Activated CD8-positive, alpha-beta T cell treated with anti-CD3 and anti-CD28 coated beads, Interleukin-2, amount 10 ng/mL, durations not matched to agents 7 days and 5 days (primary cell): ENCODE results near the gene ZNF341. TPM values are rescaled to one million over a fixed set of nuclear protein-coding genes. Genes with fewer than 3 reads are reported as not detected.
"Not testable (repeated sequence)": the region's sequence is repeated elsewhere in the genome, so short reads cannot be mapped to it uniquely, and the experiment has no call there.

Source experiments
- ATAC-seq: fragments of 150-1000 bp; cut with Tn5 transposase; one replicate; pipeline ENCODE4 v1.10.0; 2021; ENCODE audit warnings: moderate library complexity
- CTCF ChIA-PET: fragments of 350-600 bp; sonication (Branson Sonifier 250); formaldehyde crosslinking; loops from one replicate; lab custom pipeline; 2021; ENCODE audit warnings: antibody characterized with exemption; lab: Charles Lee
- POLR2A ChIA-PET: fragments of 350-600 bp; sonication (Branson Sonifier 250); formaldehyde crosslinking; loops from one replicate; lab custom pipeline; 2021; ENCODE audit warnings: antibody characterized with exemption; lab: Charles Lee
- DNase-seq: peaks from one replicate; pipeline ENCODE4 v3.0.0-alpha.2; 2020
- H3K27ac Mint-ChIP-seq: one replicate; pipeline ENCODE4 v1.8.0; 2021; ENCODE audit warnings: mild to moderate bottlenecking, mixed read lengths
- H3K27me3 Mint-ChIP-seq: one replicate; pipeline ENCODE4 v1.8.0; 2021; ENCODE audit warnings: low read depth, mixed read lengths
- H3K36me3 Mint-ChIP-seq: one replicate; pipeline ENCODE4 v1.8.0; 2021; ENCODE audit warnings: low read depth, mixed read lengths
- H3K4me1 Mint-ChIP-seq: one replicate; pipeline ENCODE4 v1.8.0; 2021; ENCODE audit warnings: low read depth, mixed read lengths
- H3K4me3 Mint-ChIP-seq: one replicate; pipeline ENCODE4 v1.8.0; 2021; ENCODE audit warnings: mild to moderate bottlenecking, mixed read lengths
- H3K9me3 Mint-ChIP-seq: one replicate; pipeline ENCODE4 v1.8.0; 2022; ENCODE audit warnings: mixed read lengths; ENCODE audit not compliant: insufficient read depth
- total RNA-seq, 2 experiments: library from RNA; stranded (reverse); gene quantifications; one replicate each; pipeline ENCODE4 v1.2.3, GENCODE V29; 2021

The ZNF341 gene
- total RNA-seq, 2 experiments from 2014 or later, result 4.7 to 5.2 TPM

GRCh38 chr20:33755936-33756490, 24.2 kb downstream of the ZNF341 start:
- H3K4me3 Mint-ChIP-seq, H3K9me3 Mint-ChIP-seq, POLR2A ChIA-PET, H3K27me3 Mint-ChIP-seq: not testable (repeated sequence)
- DNase-seq (peak; percentile 59), ATAC-seq (peak; percentile 88)
- CTCF ChIA-PET, result interaction anchor here (0.8 to 1.4 kb wide), 4 partner anchors 17 to 159 kb away, joined by 3 to 4 read pairs (median 4); partner anchors contain the start of gene ZNF341
- Mint-ChIP-seq H3K36me3 (peaks cover 29% of the 10 kb centered on the region), H3K27ac (peak overlapping the region; percentile 82), H3K4me1 (peaks cover 14% of the 10 kb centered on the region)

- Mint-ChIP-seq H3K4me1 (peaks cover 14% of the 10 kb centered on the region), H3K36me3 (peaks cover 28% of the 10 kb centered on the region), H3K27me3 (no peaks in the 10 kb centered on the region), H3K4me3 (no peak overlapping the region), H3K27ac (no peak overlapping the region), H3K9me3 (no peaks in the 10 kb centered on the region)
- CTCF ChIA-PET, result interaction anchor here (1.0 kb wide), 2 partner anchors 35 to 158 kb away, joined by 4 read pairs; no protein-coding TSS in a partner anchor
- DNase-seq, result no peak
- POLR2A ChIA-PET, result interaction anchor here (0.9 kb wide), 1 partner anchor 354 kb away, joined by 3 read pairs; no protein-coding TSS in a partner anchor
- no peak for ATAC-seq
These were observed 25.2 kb downstream of the ZNF341 start for GRCh38 chr20:33757046-33757445.

GRCh38 chr20:33757458-33757857, 25.7 kb downstream of the ZNF341 start:
- POLR2A ChIA-PET, result interaction anchor here (0.9 kb wide), 1 partner anchor 354 kb away, joined by 3 read pairs; no protein-coding TSS in a partner anchor
- no peak overlapping the region for H3K4me3 Mint-ChIP-seq
- peaks cover 14% of the 10 kb centered on the region for H3K4me1 Mint-ChIP-seq
- H3K9me3 Mint-ChIP-seq, result no peaks in the 10 kb centered on the region
- DNase-seq (no peak), ATAC-seq (no peak)
- H3K27ac Mint-ChIP-seq, result no peak overlapping the region
- peaks cover 25% of the 10 kb centered on the region for H3K36me3 Mint-ChIP-seq
- H3K27me3 Mint-ChIP-seq, result no peaks in the 10 kb centered on the region
- CTCF ChIA-PET, result interaction anchor here (0.6 kb wide), 1 partner anchor 116 kb away, joined by 3 read pairs; no protein-coding TSS in a partner anchor

GRCh38 chr20:33761698-33762250, 30.0 kb downstream of the ZNF341 start:
- H3K27me3 Mint-ChIP-seq, result no peaks in the 10 kb centered on the region
- H3K27ac Mint-ChIP-seq, result no peak overlapping the region
- ChIA-PET POLR2A (no interaction called here), CTCF (interaction anchor here (0.6 kb wide), 1 partner anchor 165 kb away, joined by 3 read pairs; no protein-coding TSS in a partner anchor)
- H3K9me3 Mint-ChIP-seq, result no peaks in the 10 kb centered on the region
- DNase-seq (no peak), ATAC-seq (no peak)
- H3K36me3 Mint-ChIP-seq, result peaks cover 19% of the 10 kb centered on the region
- no peak overlapping the region for H3K4me3 Mint-ChIP-seq
- peaks cover under 1% of the 10 kb centered on the region for H3K4me1 Mint-ChIP-seq

GRCh38 chr20:33765099-33765498, 33.3 kb downstream of the ZNF341 start:
- ATAC-seq, result no peak

GRCh38 chr20:33765592-33765991, 33.8 kb downstream of the ZNF341 start:
- Mint-ChIP-seq H3K9me3 (no peaks in the 10 kb centered on the region), H3K4me3 (no peak overlapping the region), H3K4me1 (peaks cover 8% of the 10 kb centered on the region), H3K36me3 (peaks cover 8% of the 10 kb centered on the region), H3K27me3 (no peaks in the 10 kb centered on the region), H3K27ac (no peak overlapping the region)
- DNase-seq, result no peak
- POLR2A ChIA-PET, result no interaction called here
- CTCF ChIA-PET, result interaction anchor here (0.7 kb wide), 1 partner anchor 27 kb away, joined by 3 read pairs; no protein-coding TSS in a partner anchor
- ATAC-seq, result no peak

More at GRCh38 chr20:33765099-33765498, 33.3 kb downstream of the ZNF341 start:
- Mint-ChIP-seq H3K27me3 (no peaks in the 10 kb centered on the region), H3K36me3 (peaks cover 8% of the 10 kb centered on the region), H3K4me1 (peaks cover 8% of the 10 kb centered on the region), H3K9me3 (no peaks in the 10 kb centered on the region), H3K27ac (no peak overlapping the region), H3K4me3 (no peak overlapping the region)
- DNase-seq, result no peak
- CTCF ChIA-PET, result interaction anchor here (0.7 kb wide), 1 partner anchor 27 kb away, joined by 3 read pairs; no protein-coding TSS in a partner anchor
- POLR2A ChIA-PET, result no interaction called here

GRCh38 chr20:33766686-33767085, 34.9 kb downstream of the ZNF341 start:
- DNase-seq (no peak), ATAC-seq (no peak)
- no peak overlapping the region for H3K27ac Mint-ChIP-seq
- CTCF ChIA-PET, result no interaction called here
- no peaks in the 10 kb centered on the region for H3K27me3 Mint-ChIP-seq
- POLR2A ChIA-PET, result no interaction called here
- no peak overlapping the region for H3K4me3 Mint-ChIP-seq
- H3K9me3 Mint-ChIP-seq, result no peaks in the 10 kb centered on the region
- H3K36me3 Mint-ChIP-seq, result peaks cover 8% of the 10 kb centered on the region
- H3K4me1 Mint-ChIP-seq, result peaks cover 8% of the 10 kb centered on the region

GRCh38 chr20:33767777-33768138, 36.0 kb downstream of the ZNF341 start:
- no peak for ATAC-seq
- Mint-ChIP-seq H3K4me1 (peaks cover 8% of the 10 kb centered on the region), H3K4me3 (no peak overlapping the region), H3K9me3 (no peaks in the 10 kb centered on the region), H3K36me3 (peaks cover 14% of the 10 kb centered on the region), H3K27me3 (no peaks in the 10 kb centered on the region), H3K27ac (no peak overlapping the region)
- ChIA-PET POLR2A (interaction anchor here (0.5 kb wide), 1 partner anchor 1349 kb away, joined by 3 read pairs; no protein-coding TSS in a partner anchor), CTCF (interaction anchor here (1.2 kb wide), 1 partner anchor 24 kb away, joined by 4 read pairs; no protein-coding TSS in a partner anchor)
- no peak for DNase-seq

- ChIA-PET CTCF (no interaction called here), POLR2A (no interaction called here)
- Mint-ChIP-seq H3K4me3 (no peak overlapping the region), H3K27ac (no peak overlapping the region), H3K36me3 (peaks cover 17% of the 10 kb centered on the region), H3K27me3 (no peaks in the 10 kb centered on the region), H3K9me3 (no peaks in the 10 kb centered on the region), H3K4me1 (peaks cover 10% of the 10 kb centered on the region)
- ATAC-seq (no peak), DNase-seq (no peak)
These were observed 37.2 kb downstream of the ZNF341 start for GRCh38 chr20:33769043-33769442.

- POLR2A ChIA-PET, result no interaction called here
- H3K4me1 Mint-ChIP-seq, result peaks cover 11% of the 10 kb centered on the region
- H3K27me3 Mint-ChIP-seq, result no peaks in the 10 kb centered on the region
- ATAC-seq (no peak), DNase-seq (no peak)
- CTCF ChIA-PET, result no interaction called here
- no peak overlapping the region for H3K4me3 Mint-ChIP-seq
- peaks cover 17% of the 10 kb centered on the region for H3K36me3 Mint-ChIP-seq
- no peaks in the 10 kb centered on the region for H3K9me3 Mint-ChIP-seq
- H3K27ac Mint-ChIP-seq, result no peak overlapping the region
These were observed 38.2 kb downstream of the ZNF341 start for GRCh38 chr20:33770005-33770404.

- H3K4me1 Mint-ChIP-seq, result peaks cover 11% of the 10 kb centered on the region
- no peak overlapping the region for H3K27ac Mint-ChIP-seq
- H3K9me3 Mint-ChIP-seq, result no peaks in the 10 kb centered on the region
- no peaks in the 10 kb centered on the region for H3K27me3 Mint-ChIP-seq
- ChIA-PET POLR2A (no interaction called here), CTCF (no interaction called here)
- no peak overlapping the region for H3K4me3 Mint-ChIP-seq
- H3K36me3 Mint-ChIP-seq, result peaks cover 12% of the 10 kb centered on the region
- no peak for DNase-seq
- no peak for ATAC-seq
These were observed 40.1 kb downstream of the ZNF341 start for GRCh38 chr20:33771938-33772337.

GRCh38 chr20:33772439-33772838, 40.6 kb downstream of the ZNF341 start:
- no peak for DNase-seq
- no peak for ATAC-seq
- peaks cover 11% of the 10 kb centered on the region for H3K4me1 Mint-ChIP-seq
- ChIA-PET POLR2A (no interaction called here), CTCF (no interaction called here)
- no peak overlapping the region for H3K4me3 Mint-ChIP-seq
- no peak overlapping the region for H3K27ac Mint-ChIP-seq
- no peaks in the 10 kb centered on the region for H3K27me3 Mint-ChIP-seq
- no peaks in the 10 kb centered on the region for H3K9me3 Mint-ChIP-seq
- H3K36me3 Mint-ChIP-seq, result peaks cover 12% of the 10 kb centered on the region
